GM18868 (cell line): ENCODE results near the gene DOK1.
A peak's percentile ranks its signal among the peaks of the same experiment; 100 is the strongest.

Experiments used
- ATAC-seq: cut with Tn5 transposase; IDR thresholded peaks from one replicate; pipeline ENCODE4 v1.9.1; 2021; ENCODE audit warnings: mild to moderate bottlenecking, moderate library complexity; ENCODE audit not compliant: unreplicated experiment

DOK1 gene

GRCh38 chr2:74525717-74526648 is 28.5 kb upstream of the DOK1 start, which contains the start of gene DQX1:
TSS of gene DQX1 (minus strand) at chr2:74526231. CDS start at chr2:74525729, 502 bp downstream.
- peak; percentile 32 for ATAC-seq

- no peak for ATAC-seq
Measured at GRCh38 chr2:74526649-74527230, 27.8 kb upstream of the DOK1 start.

GRCh38 chr2:74527741-74528140 is 26.8 kb upstream of the DOK1 start:
- no peak for ATAC-seq

- peak; percentile 0 for ATAC-seq
Measured at GRCh38 chr2:74528600-74529356, 25.7 kb upstream of the DOK1 start.

GRCh38 chr2:74529357-74530238 is 24.9 kb upstream of the DOK1 start, which contains the start of the genes AUP1 and HTRA2:
TSS of gene AUP1 (minus strand) at chr2:74529706. CDS start at chr2:74529629, 77 bp downstream.
TSS of gene HTRA2 (plus strand) at chr2:74529933. CDS start at chr2:74530007, 74 bp downstream.
- ATAC-seq: peak; percentile 79

- peak; percentile 33 for ATAC-seq
Measured at GRCh38 chr2:74530239-74531187, 24.0 kb upstream of the DOK1 start.

GRCh38 chr2:74531666-74532065 is 22.9 kb upstream of the DOK1 start:
- no peak for ATAC-seq

- ATAC-seq: no peak
Measured at GRCh38 chr2:74532222-74532621, 22.3 kb upstream of the DOK1 start.

GRCh38 chr2:74533464-74533863 is 21.1 kb upstream of the DOK1 start:
- ATAC-seq: no peak

GRCh38 chr2:74534411-74534810 is 20.1 kb upstream of the DOK1 start:
- no peak for ATAC-seq

- no peak for ATAC-seq
Measured at GRCh38 chr2:74535440-74535965, 19.0 kb upstream of the DOK1 start.

- ATAC-seq: no peak
Measured at GRCh38 chr2:74536166-74536950, 18.2 kb upstream of the DOK1 start.

- ATAC-seq: no peak
Measured at GRCh38 chr2:74537140-74537539, 17.4 kb upstream of the DOK1 start.

- ATAC-seq: peak; percentile 77
Measured at GRCh38 chr2:74538881-74539339, 15.6 kb upstream of the DOK1 start.

GRCh38 chr2:74540291-74540690 is 14.2 kb upstream of the DOK1 start:
- ATAC-seq: no peak

GRCh38 chr2:74542978-74543377 is 11.5 kb upstream of the DOK1 start:
- no peak for ATAC-seq

GRCh38 chr2:74544634-74545033 is 9.9 kb upstream of the DOK1 start:
- ATAC-seq: no peak

GRCh38 chr2:74546004-74546403 is 8.5 kb upstream of the DOK1 start:
- no peak for ATAC-seq
